HepG2 (cell line): Measurements from ENCODE around the gene CCDC57. TPM values are rescaled to one million over a fixed set of nuclear protein-coding genes. Genes with fewer than 3 reads are reported as not detected.

Experiments
- ATF4 ChIP-seq, 2 experiments: fragments of 450-650 bp in 1 of 2; sonication (generic) in 1 of 2; formaldehyde crosslinking; IDR thresholded peaks; 2 replicates each; pipeline versions ENCODE4 v1.5.0 to v1.8.0; 2020 to 2022; ENCODE audit warnings: mild to moderate bottlenecking in 1 of 2, missing genetic modification reagents in 1 of 2
- ATRX ChIP-seq: sonication (generic); formaldehyde crosslinking; IDR thresholded peaks from 2 replicates; pipeline ENCODE4 v1.4.0; 2020; ENCODE audit warnings: missing genetic modification reagents, borderline replicate concordance
- BORCS8-MEF2B ChIP-seq: sonication (generic); formaldehyde crosslinking; IDR thresholded peaks from 2 replicates; pipeline ENCODE4 v1.8.0; 2022; ENCODE audit warnings: mild to moderate bottlenecking, missing genetic modification reagents
- CTCF ChIP-seq: sonication (generic); formaldehyde crosslinking; IDR thresholded peaks from 2 replicates; pipeline ENCODE4 v1.5.0; 2020; ENCODE audit warnings: mild to moderate bottlenecking, missing genetic modification reagents, moderate library complexity
- HMG20A ChIP-seq: IDR thresholded peaks from 2 replicates; pipeline ENCODE4 v1.6.1; 2016; ENCODE audit warnings: borderline replicate concordance
- MBD4 ChIP-seq: IDR thresholded peaks from 2 replicates; pipeline ENCODE4 v1.6.1; 2012; ENCODE audit warnings: low read length, inconsistent platforms, borderline replicate concordance
- MTERF4 ChIP-seq: sonication (generic); formaldehyde crosslinking; IDR thresholded peaks from 2 replicates; pipeline ENCODE4 v1.8.0; 2023; ENCODE audit warnings: mild to moderate bottlenecking, missing genetic modification reagents
- NFYB ChIP-seq: sonication (generic); formaldehyde crosslinking; IDR thresholded peaks from 2 replicates; pipeline ENCODE4 v1.4.0; 2020; ENCODE audit warnings: missing genetic modification reagents
- NONO ChIP-seq, 2 experiments: fragments of 450-650 bp in 1 of 2; sonication (generic) in 1 of 2; formaldehyde crosslinking in 1 of 2; IDR thresholded peaks in 1 of 2; conservative IDR thresholded peaks in 1 of 2; 2 replicates each; pipeline versions ENCODE4 v1.6.1 to v1.8.0; 2017 to 2022; ENCODE audit warnings: mild to moderate bottlenecking in 1 of 2, missing genetic modification reagents in 1 of 2, moderate library complexity in 1 of 2
- POGK ChIP-seq: sonication (generic); formaldehyde crosslinking; conservative IDR thresholded peaks from 2 replicates; pipeline ENCODE4 v1.8.0; 2022; ENCODE audit warnings: mild to moderate bottlenecking, moderate library complexity, missing genetic modification reagents
- SRSF4 ChIP-seq: fragments of 200-400 bp; formaldehyde crosslinking; IDR thresholded peaks from one replicate; pipeline ENCODE4 v1.6.1; 2018; ENCODE audit warnings: mild to moderate bottlenecking, low read depth, low read length, moderate library complexity; ENCODE audit not compliant: poor library complexity, severe bottlenecking
- TIGD3 ChIP-seq: sonication (generic); formaldehyde crosslinking; IDR thresholded peaks from 2 replicates; pipeline ENCODE4 v1.5.1; 2020; ENCODE audit warnings: mild to moderate bottlenecking, missing genetic modification reagents, borderline replicate concordance
- ZBTB38 ChIP-seq: sonication (generic); formaldehyde crosslinking; IDR thresholded peaks from 2 replicates; pipeline ENCODE4 v1.5.1; 2020; ENCODE audit warnings: mild to moderate bottlenecking, missing genetic modification reagents
- ZMAT5 ChIP-seq: sonication (generic); formaldehyde crosslinking; IDR thresholded peaks from 2 replicates; pipeline ENCODE4 v1.5.0; 2020; ENCODE audit warnings: mild to moderate bottlenecking, low read depth, missing genetic modification reagents, borderline replicate concordance
- ZNF101 ChIP-seq: sonication (generic); formaldehyde crosslinking; IDR thresholded peaks from 2 replicates; pipeline ENCODE4 v1.4.0; 2020; ENCODE audit warnings: mild to moderate bottlenecking, low read depth, missing genetic modification reagents, borderline replicate concordance
- ZNF44 ChIP-seq: sonication (generic); formaldehyde crosslinking; IDR thresholded peaks from 2 replicates; pipeline ENCODE4 v1.5.1; 2020; ENCODE audit warnings: mild to moderate bottlenecking, missing genetic modification reagents
- ZNF547 ChIP-seq: sonication (generic); formaldehyde crosslinking; IDR thresholded peaks from 2 replicates; pipeline ENCODE4 v1.5.1; 2020; ENCODE audit warnings: mild to moderate bottlenecking, missing genetic modification reagents
- ZNF773 ChIP-seq: sonication (generic); formaldehyde crosslinking; IDR thresholded peaks from 2 replicates; pipeline ENCODE4 v1.4.0; 2020; ENCODE audit warnings: missing genetic modification reagents, borderline replicate concordance
- ZNF883 ChIP-seq: sonication (generic); formaldehyde crosslinking; IDR thresholded peaks from 2 replicates; pipeline ENCODE4 v1.5.1; 2020; ENCODE audit warnings: mild to moderate bottlenecking, missing genetic modification reagents; ENCODE audit errors: not compliant biosample characterization
- polyA plus RNA-seq, 8 experiments: library from polyadenylated mRNA; depleted of rRNA in 3 of 8; stranded (reverse) in 7 of 8; unstranded in 1 of 8; fragments of >200 nt; fragmentation: Illumina TruSeq in 4 of 8; extraction: Trizol in 4 of 8; gene quantifications; 2 replicates each; pipeline versions ENCODE4 v1.2.1 to v1.2.3, GENCODE V29; 2011 to 2016; ENCODE audit warnings: low read depth in 4 of 8, missing spikeins in 1 of 8, mixed read lengths in 1 of 8; ENCODE audit not compliant: insufficient read depth in 1 of 8
- total RNA-seq, 5 experiments: library from RNA; depleted of rRNA; stranded (reverse); fragments of >200 nt; fragmentation: Illumina TruSeq; extraction: Trizol; gene quantifications; 2 replicates each; pipeline ENCODE4 v1.2.3, GENCODE V29; 2016; ENCODE audit warnings: low read depth in 1 of 5

CCDC57 gene
- total and polyA plus RNA-seq, 2 of the 13 experiments (the other 11 are each of a cell fraction or from before 2014, with no cell fraction given), result 59.3 to 59.9 TPM

- TF ChIP-seq NFYB (CRISPR knock-in tag) (0 out of 2 replicates have a peak, but pooled peaks have one; percentile 27), ZMAT5 (CRISPR knock-in tag) (no peak), ZNF773 (CRISPR knock-in tag) (no peak), ATF4 (CRISPR knock-in tag; IDR thresholded peaks at IDR 0.05) (no peak), ZNF44 (CRISPR knock-in tag) (peak; percentile 89; the same call in 1 of the 2 replicates), ATRX (CRISPR knock-in tag) (no peak), MBD4 (no peak), HMG20A (CRISPR knock-in tag) (peak; percentile 84), CTCF (CRISPR knock-in tag) (peak; percentile 34), MTERF4 (CRISPR knock-in tag) (peak; percentile 73; the same call in 1 of the 2 replicates), ZNF883 (CRISPR knock-in tag) (peak; percentile 91), ZNF101 (CRISPR knock-in tag) (0 out of 2 replicates have a peak, but pooled peaks have one; percentile 75), SRSF4 (no peak), BORCS8-MEF2B (peak; percentile 73; the same call in 1 of the 2 replicates), ZNF547 (peak; percentile 73; the same call in 1 of the 2 replicates), TIGD3 (CRISPR knock-in tag) (0 out of 2 replicates have a peak, but pooled peaks have one; percentile 8), ZBTB38 (CRISPR knock-in tag) (no peak), POGK (CRISPR knock-in tag) (0 out of 2 replicates have a peak, but pooled peaks have one; percentile 54), NONO (IDR thresholded peaks at IDR 0.05) (no peak), NONO (CRISPR knock-in tag; conservative IDR thresholded peaks at IDR 0.05) (peak; percentile 56; the same call in 1 of the 2 replicates)
These were observed 108.8 kb downstream of the CCDC57 start (continued) for GRCh38 chr17:82103553-82104451.
